Activated T-cell treated with anti-CD3 and anti-CD28 coated beads for 1 hour (primary cell): ENCODE results near the gene RANBP17.

Source experiments
- DNase-seq: peaks from one replicate; pipeline ENCODE4 v3.0.0-alpha.2; 2020; ENCODE audit warnings: low read depth

The RANBP17 gene

GRCh38 chr5:171299228-171299627 lies 437.4 kb downstream of the RANBP17 start:
- DNase-seq, result no peak

- no peak for DNase-seq
Measured at GRCh38 chr5:171299851-171300250, 438.0 kb downstream of the RANBP17 start.

DNA sequence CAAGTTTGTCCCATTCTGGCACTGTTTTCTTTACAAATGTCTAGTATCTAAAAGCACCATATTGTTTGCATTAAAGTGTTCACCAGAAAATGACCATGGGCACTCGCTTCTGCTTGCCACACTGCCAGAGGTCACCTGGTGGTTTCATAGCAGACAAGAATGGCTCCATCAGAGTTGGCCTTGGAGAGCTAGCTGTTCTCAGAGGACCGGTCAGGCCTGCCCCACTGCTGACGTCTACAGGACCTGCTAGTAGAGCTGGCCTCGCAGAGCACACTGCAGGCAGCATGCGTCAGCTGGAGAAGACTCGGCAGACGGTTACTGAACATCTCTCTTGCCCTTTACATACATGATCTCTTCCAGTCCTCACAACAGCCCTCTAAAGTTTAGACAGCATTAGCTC lies 438.5 kb downstream of the RANBP17 start:
- no peak for DNase-seq

DNA sequence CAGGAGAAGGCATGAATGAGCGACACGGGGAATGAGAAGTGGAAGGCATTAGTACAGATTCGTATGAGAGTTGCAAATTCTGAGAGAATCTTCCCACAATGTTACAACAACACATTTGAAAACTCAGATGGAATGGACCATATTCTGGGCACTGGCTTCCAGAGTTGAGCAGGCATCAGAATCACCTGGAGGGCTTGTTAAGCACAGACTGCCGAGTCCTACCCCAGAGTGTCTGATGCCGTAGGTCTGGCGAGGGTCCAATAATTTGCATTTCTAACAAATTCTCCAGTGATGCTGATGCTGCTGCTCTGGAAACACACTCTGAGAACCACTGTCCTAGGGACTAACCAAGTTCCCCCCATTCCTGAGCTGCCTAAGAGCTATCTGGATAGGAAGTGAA lies 444.3 kb downstream of the RANBP17 start:
- no peak for DNase-seq

DNA sequence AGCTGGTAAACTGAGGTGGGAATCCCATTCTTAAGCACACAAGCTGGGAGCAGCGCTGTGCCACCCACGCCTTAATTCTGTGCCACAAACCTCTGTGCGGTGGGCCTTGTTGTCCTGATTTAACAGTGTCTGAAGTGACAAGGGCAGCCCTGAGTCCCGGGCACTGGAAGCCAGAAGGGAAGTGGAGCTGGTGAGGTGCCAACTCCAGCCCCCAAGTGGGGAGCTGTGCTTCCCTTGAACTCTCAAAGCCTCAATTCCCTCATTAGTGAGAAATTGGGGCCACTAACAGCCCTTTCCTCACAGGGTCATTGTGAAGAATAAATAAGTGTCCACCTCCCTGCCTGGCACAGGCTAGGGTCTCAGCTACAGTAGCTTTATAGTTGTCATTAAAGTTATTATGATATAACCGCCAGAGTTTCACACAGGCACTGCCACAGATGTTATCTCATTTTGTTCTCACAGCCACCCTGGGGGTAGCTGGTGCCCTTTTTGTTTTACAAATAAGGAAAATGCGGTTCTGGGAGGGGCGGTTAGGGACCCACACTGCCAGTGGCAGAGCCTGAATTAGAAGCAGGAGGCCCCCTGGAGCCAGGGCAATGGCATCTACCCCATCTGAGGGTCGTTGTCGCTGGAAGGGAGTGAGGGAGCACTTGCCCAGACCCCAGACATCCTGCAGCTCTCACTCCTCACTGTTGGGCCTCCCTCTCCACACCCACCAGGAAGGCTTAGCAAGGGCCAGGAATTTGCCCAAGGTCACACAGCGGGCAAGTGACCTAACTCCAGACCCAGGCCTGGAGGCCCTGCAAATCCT lies 445.2 kb downstream of the RANBP17 start:
- DNase-seq, result no peak

DNA sequence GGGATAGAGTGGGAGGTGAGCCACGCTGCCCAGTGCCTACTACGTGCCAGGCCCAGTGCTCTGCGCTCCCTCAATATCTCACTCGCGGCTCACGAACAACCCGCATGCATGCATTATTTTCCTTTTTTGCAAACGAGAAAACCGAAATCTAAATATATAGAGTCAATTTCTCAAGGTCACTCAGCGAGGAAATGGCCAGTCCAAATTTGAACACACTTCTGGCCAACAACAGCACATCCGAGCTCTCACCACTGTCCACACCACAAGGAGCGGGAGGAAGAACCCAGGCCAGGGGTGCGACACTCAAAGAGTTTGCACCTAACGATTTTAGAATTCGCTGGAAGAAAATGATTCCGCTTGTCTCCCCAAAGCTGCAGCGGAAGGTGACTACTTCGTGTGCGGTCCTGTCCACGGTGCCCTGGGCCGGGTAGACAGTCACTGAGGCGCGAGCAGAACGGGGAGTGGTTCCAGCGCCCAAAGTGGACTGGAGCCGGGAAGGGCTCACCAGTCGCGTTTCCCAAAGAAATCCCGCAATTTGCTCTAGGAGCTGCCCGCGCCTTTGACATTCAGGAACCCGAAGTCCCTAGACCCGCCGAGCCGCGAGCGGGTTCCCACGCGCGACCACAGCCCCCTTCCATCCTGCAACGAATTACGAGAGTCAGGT lies 446.1 kb downstream of the RANBP17 start:
- DNase-seq, result no peak

GRCh38 chr5:171308453-171309275 lies 446.8 kb downstream of the RANBP17 start, which contains the start of gene TLX3:
Gene TLX3 (plus strand): TSS chr5:171309248. CDS start chr5:171309366, 118 bp downstream.
- no peak for DNase-seq

DNA sequence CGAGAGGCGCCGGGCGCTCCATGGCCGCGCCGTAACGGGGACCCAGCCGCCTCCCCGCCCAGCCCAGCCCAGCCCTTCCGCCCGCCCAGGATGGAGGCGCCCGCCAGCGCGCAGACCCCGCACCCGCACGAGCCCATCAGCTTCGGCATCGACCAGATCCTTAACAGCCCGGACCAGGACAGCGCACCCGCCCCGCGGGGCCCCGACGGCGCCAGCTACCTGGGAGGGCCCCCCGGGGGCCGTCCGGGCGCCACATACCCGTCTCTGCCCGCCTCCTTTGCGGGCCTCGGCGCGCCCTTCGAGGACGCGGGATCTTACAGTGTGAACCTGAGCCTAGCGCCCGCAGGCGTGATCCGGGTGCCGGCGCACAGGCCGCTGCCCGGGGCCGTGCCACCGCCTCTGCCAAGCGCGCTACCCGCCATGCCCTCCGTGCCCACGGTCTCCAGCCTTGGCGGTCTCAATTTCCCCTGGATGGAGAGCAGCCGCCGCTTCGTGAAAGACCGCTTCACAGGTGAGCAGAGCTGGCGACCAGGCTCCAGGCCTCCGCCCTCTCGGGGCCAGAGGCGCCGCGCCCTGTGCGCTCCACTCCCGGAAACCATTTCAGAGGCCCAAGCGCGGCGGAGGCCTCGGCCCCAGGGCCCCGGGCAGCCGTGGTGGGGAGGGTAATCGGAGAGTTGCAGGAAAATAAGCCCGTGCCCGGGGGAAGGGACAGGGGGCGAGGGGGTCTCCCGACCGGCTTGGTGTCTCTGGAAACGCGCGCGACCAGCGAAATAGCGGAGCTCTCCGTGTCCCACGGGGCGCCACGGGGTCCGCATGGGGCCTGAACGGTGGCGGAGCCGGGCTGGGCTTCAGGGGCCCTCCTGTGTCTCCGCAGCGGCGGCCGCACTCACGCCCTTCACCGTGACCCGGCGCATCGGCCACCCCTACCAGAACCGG lies 447.7 kb downstream of the RANBP17 start:
- DNase-seq, result no peak

DNA sequence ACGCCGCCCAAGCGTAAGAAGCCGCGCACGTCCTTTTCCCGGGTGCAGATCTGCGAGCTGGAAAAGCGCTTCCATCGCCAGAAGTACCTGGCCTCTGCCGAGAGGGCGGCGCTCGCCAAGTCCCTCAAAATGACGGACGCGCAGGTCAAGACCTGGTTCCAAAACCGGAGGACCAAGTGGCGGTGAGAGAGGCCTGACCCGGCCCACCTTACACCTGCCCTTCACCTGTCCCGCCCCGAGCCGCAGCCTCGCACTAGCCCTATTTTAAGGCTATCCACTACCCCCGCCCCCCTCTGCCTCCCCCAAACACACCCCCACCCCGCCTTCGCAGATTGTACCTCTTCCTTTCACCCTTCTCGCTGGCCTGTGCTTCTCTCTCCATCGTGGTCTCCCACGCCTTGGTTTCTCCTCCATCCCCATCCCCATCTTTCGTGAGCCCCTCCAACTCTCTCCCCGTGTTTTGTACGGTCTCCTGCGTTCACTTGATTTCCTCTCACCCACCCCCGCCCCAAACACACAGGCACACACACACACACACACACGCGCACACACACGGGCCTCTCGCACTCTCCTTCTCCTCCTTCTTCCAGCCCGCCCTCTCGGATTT lies 448.5 kb downstream of the RANBP17 start:
- DNase-seq, result no peak

GRCh38 chr5:171310819-171311321 lies 449.1 kb downstream of the RANBP17 start:
- no peak for DNase-seq

DNA sequence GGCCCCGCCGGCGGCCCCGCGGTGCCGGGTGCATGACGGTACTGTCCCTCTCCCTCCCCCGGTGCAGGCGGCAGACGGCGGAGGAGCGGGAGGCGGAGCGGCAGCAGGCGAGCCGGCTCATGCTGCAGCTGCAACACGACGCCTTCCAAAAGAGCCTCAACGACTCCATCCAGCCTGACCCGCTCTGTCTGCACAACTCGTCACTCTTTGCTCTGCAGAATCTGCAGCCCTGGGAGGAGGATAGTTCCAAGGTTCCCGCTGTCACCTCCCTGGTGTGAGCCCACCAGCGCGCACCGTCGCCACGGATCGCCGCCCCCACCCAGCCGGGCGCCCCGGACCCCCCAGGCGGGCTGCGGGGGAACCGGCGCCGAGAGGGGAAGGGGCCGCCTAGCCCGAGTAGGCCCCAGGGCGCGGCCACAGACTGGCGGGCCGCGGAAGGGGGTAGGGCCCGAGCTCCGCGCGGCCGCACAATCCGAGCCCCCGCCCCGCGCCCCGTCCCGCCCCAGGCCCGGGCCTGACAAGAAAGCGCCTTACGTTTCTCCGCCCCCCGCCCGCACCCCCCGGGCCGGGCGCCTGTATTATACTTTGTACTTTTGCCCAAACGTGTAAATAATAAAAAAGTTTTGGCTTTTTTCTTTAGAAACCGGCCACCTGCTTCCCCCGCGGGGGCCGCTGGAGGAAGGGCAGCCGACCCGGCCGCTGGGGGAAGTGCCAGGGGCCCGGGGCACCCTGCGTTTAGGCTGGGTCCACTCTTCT lies 449.7 kb downstream of the RANBP17 start:
- no peak for DNase-seq

GRCh38 chr5:171312129-171312974 lies 450.5 kb downstream of the RANBP17 start:
- DNase-seq, result no peak

- DNase-seq, result no peak
Measured at GRCh38 chr5:171313481-171314206, 451.8 kb downstream of the RANBP17 start.

- DNase-seq, result no peak
Measured at GRCh38 chr5:171314728-171315385, 453.0 kb downstream of the RANBP17 start.

DNA sequence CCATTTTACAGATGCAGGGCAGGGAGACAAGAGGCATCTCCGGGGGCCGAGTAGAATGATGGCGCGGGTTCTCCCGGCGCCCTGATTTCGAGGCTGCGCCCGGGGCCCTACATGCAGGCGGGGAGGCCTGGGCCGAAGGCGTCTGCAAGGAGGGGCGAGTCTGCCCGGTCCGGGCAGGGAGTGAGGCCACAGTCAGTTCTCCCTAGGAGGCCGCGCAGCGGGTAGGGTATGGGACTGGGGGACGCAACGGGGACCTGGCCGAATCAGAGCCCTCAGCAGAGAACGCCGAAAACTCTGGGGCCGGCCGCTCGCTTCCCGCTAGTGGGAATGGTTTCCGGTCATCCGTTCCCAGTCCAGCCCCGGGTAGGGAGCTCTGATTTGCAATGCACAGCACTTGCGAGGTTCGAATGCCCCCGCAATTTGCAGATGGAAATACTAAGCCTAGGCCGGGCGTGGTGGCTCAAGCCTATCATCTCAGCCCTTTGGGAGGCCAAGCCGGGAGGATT lies 453.6 kb downstream of the RANBP17 start:
- DNase-seq, result no peak

GRCh38 chr5:171315925-171316257 lies 454.1 kb downstream of the RANBP17 start:
- DNase-seq, result no peak

GRCh38 chr5:171316258-171317121 lies 454.7 kb downstream of the RANBP17 start:
- DNase-seq, result no peak
